ENCODE measurements around the gene MIA.
A peak's percentile ranks its signal among the peaks of the same experiment; 100 is the strongest.

Gene MIA

DNA sequence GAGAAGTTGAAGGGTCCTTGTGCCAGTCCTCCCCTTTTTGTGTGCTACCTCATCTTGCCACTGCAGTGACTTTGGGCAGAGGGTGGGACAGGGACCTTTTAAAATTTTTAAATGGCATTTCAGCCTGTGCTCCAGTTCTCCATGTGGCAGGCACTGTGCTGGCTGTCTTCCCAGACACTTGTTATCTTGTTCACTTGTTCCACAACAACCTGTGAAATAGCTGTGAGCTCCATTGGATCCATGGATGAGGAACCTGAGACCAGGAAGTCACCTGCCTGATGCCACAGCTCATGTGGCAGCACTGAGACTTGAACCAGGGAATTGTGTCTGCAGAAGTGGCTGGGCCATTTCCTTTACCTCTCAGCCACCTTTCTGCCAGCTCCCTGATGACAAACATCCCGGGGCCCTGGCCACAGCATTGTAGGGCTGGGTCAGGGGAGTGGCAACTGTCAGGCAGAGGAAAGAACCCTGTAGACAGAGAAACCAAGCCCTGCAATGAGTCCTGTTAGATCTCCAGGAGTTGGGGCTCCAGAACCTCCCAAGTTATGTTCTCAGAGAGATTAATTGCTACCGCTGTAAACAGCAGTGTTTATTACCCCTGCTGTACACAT lies 30.0 kb downstream of the MIA start:
- H3K9me2 ChIP-seq (ENCODE audit: low read depth, low read length), result no peaks in the 10 kb centered on the region
- H3K27ac ChIP-seq (ENCODE audit: low read depth, low read length, poor library complexity, severe bottlenecking), result peak overlapping the region; percentile 86
- TF ChIP-seq, protein P1, sequence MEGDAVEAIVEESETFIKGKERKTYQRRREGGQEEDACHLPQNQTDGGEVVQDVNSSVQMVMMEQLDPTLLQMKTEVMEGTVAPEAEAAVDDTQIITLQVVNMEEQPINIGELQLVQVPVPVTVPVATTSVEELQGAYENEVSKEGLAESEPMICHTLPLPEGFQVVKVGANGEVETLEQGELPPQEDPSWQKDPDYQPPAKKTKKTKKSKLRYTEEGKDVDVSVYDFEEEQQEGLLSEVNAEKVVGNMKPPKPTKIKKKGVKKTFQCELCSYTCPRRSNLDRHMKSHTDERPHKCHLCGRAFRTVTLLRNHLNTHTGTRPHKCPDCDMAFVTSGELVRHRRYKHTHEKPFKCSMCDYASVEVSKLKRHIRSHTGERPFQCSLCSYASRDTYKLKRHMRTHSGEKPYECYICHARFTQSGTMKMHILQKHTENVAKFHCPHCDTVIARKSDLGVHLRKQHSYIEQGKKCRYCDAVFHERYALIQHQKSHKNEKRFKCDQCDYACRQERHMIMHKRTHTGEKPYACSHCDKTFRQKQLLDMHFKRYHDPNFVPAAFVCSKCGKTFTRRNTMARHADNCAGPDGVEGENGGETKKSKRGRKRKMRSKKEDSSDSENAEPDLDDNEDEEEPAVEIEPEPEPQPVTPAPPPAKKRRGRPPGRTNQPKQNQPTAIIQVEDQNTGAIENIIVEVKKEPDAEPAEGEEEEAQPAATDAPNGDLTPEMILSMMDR (IDR thresholded peaks at IDR 0.05; ENCODE audit: low read length), result no peak
- no peak for TF ChIP-seq EZH2 (IDR thresholded peaks at IDR 0.05; ENCODE audit: borderline replicate concordance, low read length)
- H3K4me1 ChIP-seq (ENCODE audit: insufficient read depth, low read length, severe bottlenecking), result peaks cover 68% of the 10 kb centered on the region
- H3K4me2 ChIP-seq (ENCODE audit: low read length), result no peak overlapping the region; the same call in 1 of the 2 replicates
- no peaks in the 10 kb centered on the region for H4K20me1 ChIP-seq (ENCODE audit: insufficient read depth, low read length)
- H3K36me3 ChIP-seq (ENCODE audit: insufficient read depth, low read length), result peaks cover 73% of the 10 kb centered on the region
- no peak overlapping the region for H3K9ac ChIP-seq (ENCODE audit: low read length)
- H3K9me3 ChIP-seq (ENCODE audit: low read length), result no peaks in the 10 kb centered on the region
- H3K79me2 ChIP-seq (ENCODE audit: insufficient read depth, low read length), result peaks cover 26% of the 10 kb centered on the region
- H3K4me3 ChIP-seq (ENCODE audit: low read depth, low read length, poor library complexity, severe bottlenecking), result no peak overlapping the region
- H3K27me3 ChIP-seq (ENCODE audit: insufficient read depth, low read length), result no peaks in the 10 kb centered on the region
- no peaks in the 10 kb centered on the region for H3F3A ChIP-seq (ENCODE audit: insufficient read depth, low read length)
- H2AFZ ChIP-seq (ENCODE audit: low read length), result no peak overlapping the region

DNA sequence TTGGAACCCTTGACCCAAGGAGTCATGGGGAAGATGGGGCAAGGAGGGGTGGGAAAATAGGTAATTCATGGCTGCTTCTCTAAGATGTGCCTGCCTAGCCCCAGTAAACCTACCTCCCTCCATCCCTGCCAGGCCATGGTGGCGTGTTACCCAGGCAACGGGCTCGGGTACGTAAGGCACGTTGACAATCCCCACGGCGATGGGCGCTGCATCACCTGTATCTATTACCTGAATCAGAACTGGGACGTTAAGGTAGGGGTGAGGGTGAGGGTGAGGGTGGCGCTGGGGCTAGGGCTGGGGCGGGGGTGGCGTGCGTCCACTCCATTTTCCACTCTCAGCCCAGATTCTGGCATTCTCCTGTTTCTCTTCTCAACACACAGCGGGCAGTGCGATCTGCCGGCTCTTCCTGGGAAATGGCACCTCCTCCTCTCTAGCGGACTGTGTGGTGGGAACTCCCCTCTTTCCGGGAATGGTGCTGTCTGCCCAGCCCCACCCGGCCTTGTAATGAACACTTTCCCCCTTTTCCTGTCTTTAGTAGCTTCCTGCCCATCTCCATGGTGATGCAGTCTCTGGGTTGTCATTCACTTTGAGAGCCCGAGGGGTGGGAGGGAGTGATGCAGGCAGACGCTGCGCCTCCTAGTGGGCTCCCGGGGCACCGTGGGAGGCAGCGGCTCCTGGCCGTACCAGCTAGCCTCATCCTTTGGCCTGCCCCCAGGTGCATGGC lies 31.3 kb downstream of the MIA start:
- no peaks in the 10 kb centered on the region for H3K9me3 ChIP-seq (ENCODE audit: low read length)
- peaks cover 62% of the 10 kb centered on the region for H3K36me3 ChIP-seq (ENCODE audit: insufficient read depth, low read length)
- no peak overlapping the region for H2AFZ ChIP-seq (ENCODE audit: low read length)
- H4K20me1 ChIP-seq (ENCODE audit: insufficient read depth, low read length), result no peaks in the 10 kb centered on the region
- H3K79me2 ChIP-seq (ENCODE audit: insufficient read depth, low read length), result 0 out of 2 replicates have a peak, but pooled peaks cover 15% of the 10 kb centered on the region
- peak overlapping the region; percentile 86 for H3K27ac ChIP-seq (ENCODE audit: low read depth, low read length, poor library complexity, severe bottlenecking)
- H3F3A ChIP-seq (ENCODE audit: insufficient read depth, low read length), result no peaks in the 10 kb centered on the region
- peak overlapping the region; percentile 14; the same call in 1 of the 2 replicates for H3K4me2 ChIP-seq (ENCODE audit: low read length)
- H3K4me3 ChIP-seq (ENCODE audit: low read depth, low read length, poor library complexity, severe bottlenecking), result no peak overlapping the region
- peaks cover 61% of the 10 kb centered on the region for H3K4me1 ChIP-seq (ENCODE audit: insufficient read depth, low read length, severe bottlenecking)
- no peak for TF ChIP-seq EZH2 (IDR thresholded peaks at IDR 0.05; ENCODE audit: borderline replicate concordance, low read length)
- TF ChIP-seq, protein P1 (IDR thresholded peaks at IDR 0.05; ENCODE audit: low read length), result peak; percentile 97
- no peak overlapping the region for H3K9ac ChIP-seq (ENCODE audit: low read length)
- H3K27me3 ChIP-seq (ENCODE audit: insufficient read depth, low read length), result no peaks in the 10 kb centered on the region
- H3K9me2 ChIP-seq (ENCODE audit: low read depth, low read length), result no peaks in the 10 kb centered on the region

DNA sequence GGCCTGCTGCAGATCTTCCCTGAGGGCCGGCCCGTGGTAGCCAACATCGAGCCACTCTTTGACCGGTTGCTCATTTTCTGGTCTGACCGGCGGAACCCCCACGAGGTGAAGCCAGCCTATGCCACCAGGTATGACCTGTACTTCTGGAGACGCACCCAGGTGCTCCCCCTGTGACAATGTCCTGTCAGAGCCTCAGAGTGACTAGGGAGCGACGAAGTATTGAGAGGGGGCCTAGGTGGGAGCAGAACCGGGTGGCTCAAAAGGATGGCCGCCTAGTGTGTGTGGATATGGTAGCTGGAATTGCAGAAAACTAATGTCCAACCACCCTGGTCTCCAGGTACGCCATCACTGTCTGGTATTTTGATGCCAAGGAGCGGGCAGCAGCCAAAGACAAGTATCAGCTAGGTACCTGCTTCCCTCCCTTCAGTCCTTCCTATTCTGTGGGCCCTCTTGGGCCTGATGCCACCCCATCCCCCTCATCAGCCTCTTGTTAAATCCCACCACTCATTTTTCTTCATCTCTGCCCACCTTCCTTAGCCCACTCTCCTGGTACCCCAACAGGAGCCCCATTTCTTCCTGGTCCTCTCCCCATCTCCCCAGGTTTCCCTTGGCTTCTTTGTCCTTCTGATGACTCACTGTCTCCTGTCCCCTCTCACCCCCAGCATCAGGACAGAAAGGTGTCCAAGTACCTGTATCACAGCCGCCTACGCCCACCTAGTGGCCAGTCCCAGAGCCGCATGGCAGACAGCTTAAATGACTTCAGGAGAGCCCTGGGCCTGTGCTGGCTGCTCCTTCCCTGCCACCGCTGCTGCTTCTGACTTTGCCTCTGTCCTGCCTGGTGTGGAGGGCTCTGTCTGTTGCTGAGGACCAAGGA lies 32.1 kb downstream of the MIA start:
- H3K9ac ChIP-seq (ENCODE audit: low read length), result no peak overlapping the region
- no peak overlapping the region; the same call in 1 of the 2 replicates for H3K4me2 ChIP-seq (ENCODE audit: low read length)
- H3K36me3 ChIP-seq (ENCODE audit: insufficient read depth, low read length), result peaks cover 54% of the 10 kb centered on the region

More for the DNA sequence above, 32.1 kb downstream of the MIA start:
- Histone ChIP-seq H3F3A (ENCODE audit: insufficient read depth, low read length) (no peaks in the 10 kb centered on the region), H3K79me2 (ENCODE audit: insufficient read depth, low read length) (0 out of 2 replicates have a peak, but pooled peaks cover 8% of the 10 kb centered on the region), H3K9me3 (ENCODE audit: low read length) (no peaks in the 10 kb centered on the region), H3K27me3 (ENCODE audit: insufficient read depth, low read length) (no peaks in the 10 kb centered on the region), H3K4me1 (ENCODE audit: insufficient read depth, low read length, severe bottlenecking) (peaks cover 59% of the 10 kb centered on the region), H2AFZ (ENCODE audit: low read length) (no peak overlapping the region), H3K27ac (ENCODE audit: low read depth, low read length, poor library complexity, severe bottlenecking) (no peak overlapping the region), H4K20me1 (ENCODE audit: insufficient read depth, low read length) (no peaks in the 10 kb centered on the region), H3K4me3 (ENCODE audit: low read depth, low read length, poor library complexity, severe bottlenecking) (no peak overlapping the region), H3K9me2 (ENCODE audit: low read depth, low read length) (no peaks in the 10 kb centered on the region)
- TF ChIP-seq EZH2 (IDR thresholded peaks at IDR 0.05; ENCODE audit: borderline replicate concordance, low read length), result no peak
- TF ChIP-seq, protein P1 (IDR thresholded peaks at IDR 0.05; ENCODE audit: low read length), result peak; percentile 20; the same call in 1 of the 2 replicates

Data from OCI-LY1 (cell line).